Esophagus squamous epithelium (tissue), 5 donors: ENCODE results near the gene NAE1. TPM values are rescaled to one million over a fixed set of nuclear protein-coding genes. Genes with fewer than 3 reads are reported as not detected.

Experiments used
- DNase-seq: peaks from one replicate; lab custom pipeline; 2025; lab: John Stamatoyannopoulos, UW
- H3K27ac ChIP-seq, 4 donors: fragments of 200-600 bp; sonication (generic); one replicate each; pipeline ENCODE4 v1.5.1; 2016 to 2019; ENCODE audit warnings: mild to moderate bottlenecking in 1 of 4
- H3K27me3 ChIP-seq, 4 donors: fragments of 200-600 bp; sonication (generic); 1 replicate in 3 of 4; 2 replicates in 1 of 4; pipeline versions ENCODE4 v1.5.1 to v1.6.0; 2017 to 2021; ENCODE audit warnings: antibody characterized with exemption in 1 of 4
- H3K36me3 ChIP-seq, 3 donors: fragments of 200-600 bp; sonication (generic); one replicate each; pipeline ENCODE4 v1.5.1; 2016 to 2019
- H3K4me1 ChIP-seq, 3 donors: fragments of 200-600 bp; sonication (generic); one replicate each; pipeline ENCODE4 v1.5.1; 2017 to 2019
- H3K4me3 ChIP-seq, 4 donors: fragments of 200-600 bp; sonication (generic); 1 replicate in 3 of 4; 2 replicates in 1 of 4; pipeline ENCODE4 v1.5.1; 2016 to 2019; ENCODE audit warnings: mild to moderate bottlenecking in 2 of 4, moderate library complexity in 1 of 4
- H3K9me3 ChIP-seq, 3 donors: fragments of 200-600 bp; sonication (generic); one replicate each; pipeline ENCODE4 v1.5.1; 2016 to 2019
- POLR2A ChIP-seq, 4 donors: fragments of 450-650 bp; IDR thresholded peaks; one replicate each; pipeline ENCODE4 v1.6.1; 2017; ENCODE audit warnings: antibody characterized with exemption in 4 of 4, mild to moderate bottlenecking in 4 of 4, moderate library complexity in 3 of 4
- WGBS, 2 donors: methylation state at CpG; one replicate each; pipeline ENCODE4 v1.1.5; 2018; 5-methylcytosine and 5-hydroxymethylcytosine counted together
- intact Hi-C: fragments of 100-400 bp; cut with DNase I; formaldehyde crosslinking; loops from one replicate; pipeline ENCODE4 v1.15.0; 2022
- total RNA-seq, 4 donors: library from RNA; depleted of rRNA; stranded (reverse); fragments of >200 nt; gene quantifications; one replicate each; pipeline ENCODE4 v1.1.0, GENCODE V29; 2016
- TF ChIP-seq, protein P1 (sequence below), 6 experiments: fragments of 450-650 bp in 4 of 6; fragments of 200-600 bp in 2 of 6; sonication (generic) in 2 of 6; IDR thresholded peaks; one replicate each; pipeline ENCODE4 v1.5.1; 2016 to 2019; ENCODE audit warnings: antibody characterized with exemption in 6 of 6, mild to moderate bottlenecking in 4 of 6, moderate library complexity in 4 of 6
- donor health status: DM: yes; HTN: yes; CAD: no.

NAE1 gene
- total RNA-seq, 4 donors from 2014 or later: 31.4 to 74.7 (median 45.7) TPM

GRCh38 chr16:66752958-66753357 lies 77.8 kb downstream of the NAE1 start:
- TF ChIP-seq, protein P1, sequence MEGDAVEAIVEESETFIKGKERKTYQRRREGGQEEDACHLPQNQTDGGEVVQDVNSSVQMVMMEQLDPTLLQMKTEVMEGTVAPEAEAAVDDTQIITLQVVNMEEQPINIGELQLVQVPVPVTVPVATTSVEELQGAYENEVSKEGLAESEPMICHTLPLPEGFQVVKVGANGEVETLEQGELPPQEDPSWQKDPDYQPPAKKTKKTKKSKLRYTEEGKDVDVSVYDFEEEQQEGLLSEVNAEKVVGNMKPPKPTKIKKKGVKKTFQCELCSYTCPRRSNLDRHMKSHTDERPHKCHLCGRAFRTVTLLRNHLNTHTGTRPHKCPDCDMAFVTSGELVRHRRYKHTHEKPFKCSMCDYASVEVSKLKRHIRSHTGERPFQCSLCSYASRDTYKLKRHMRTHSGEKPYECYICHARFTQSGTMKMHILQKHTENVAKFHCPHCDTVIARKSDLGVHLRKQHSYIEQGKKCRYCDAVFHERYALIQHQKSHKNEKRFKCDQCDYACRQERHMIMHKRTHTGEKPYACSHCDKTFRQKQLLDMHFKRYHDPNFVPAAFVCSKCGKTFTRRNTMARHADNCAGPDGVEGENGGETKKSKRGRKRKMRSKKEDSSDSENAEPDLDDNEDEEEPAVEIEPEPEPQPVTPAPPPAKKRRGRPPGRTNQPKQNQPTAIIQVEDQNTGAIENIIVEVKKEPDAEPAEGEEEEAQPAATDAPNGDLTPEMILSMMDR (IDR thresholded peaks at IDR 0.05): no peak
- TF ChIP-seq POLR2A (IDR thresholded peaks at IDR 0.05): no peak
- H3K9me3 ChIP-seq: no peaks in the 10 kb centered on the region
- peaks cover 13 to 39% (median 23%) of the 10 kb centered on the region in 3 donors for H3K4me1 ChIP-seq
- 93 to 94% methylated on average over 2 of the region's 2 CpGs for WGBS, 2 donors
- no peak for DNase-seq
- no peak overlapping the region for H3K27ac ChIP-seq
- no peak overlapping the region for H3K4me3 ChIP-seq
- H3K27me3 ChIP-seq: no peaks in the 10 kb centered on the region
- H3K36me3 ChIP-seq: peaks cover 0 to 15% (median 0%) of the 10 kb centered on the region in 3 donors
- intact Hi-C loops: no loop called here

Other genes starting within 250 kb of the NAE1 start
- 10 to 100 TPM in 2 of 4 donors, 1 to 10 TPM in 2; 4.0 to 19.6 (median 8.9) TPM for gene CMTM3, start 226.3 kb downstream of the NAE1 start, total RNA-seq
- gene CMTM4, start 134.2 kb downstream of the NAE1 start, total RNA-seq: 10 to 100 TPM; 13.7 to 24.0 (median 15.8) TPM
- gene DYNC1LI2, start 79.4 kb downstream of the NAE1 start, total RNA-seq: 100 to 1,000 TPM in 1 of 4 donors, 10 to 100 TPM in 3; 66.4 to 140 (median 86.2) TPM
- not detected for gene TERB1, start 29.4 kb downstream of the NAE1 start, total RNA-seq
- not detected for gene CA7, start 13.4 kb upstream of the NAE1 start, total RNA-seq
- gene PDP2, start 49.5 kb upstream of the NAE1 start, total RNA-seq: 10 to 100 TPM in 2 of 4 donors, 1 to 10 TPM in 2; 4.1 to 12.9 (median 9.4) TPM
- 1 to 10 TPM; 1.9 to 6.3 (median 4.1) TPM for gene CDH16, start 87.9 kb upstream of the NAE1 start, total RNA-seq
- 100 to 1,000 TPM in 2 of 4 donors, 10 to 100 TPM in 2; 68.7 to 208 (median 129) TPM for gene RRAD, start 94.6 kb upstream of the NAE1 start, total RNA-seq
- 100 to 1,000 TPM; 112 to 153 (median 126) TPM for gene CIAO2B, start 103.4 kb upstream of the NAE1 start, total RNA-seq
- 100 to 1,000 TPM; 120 to 250 (median 170) TPM for gene CES2, start 104.5 kb upstream of the NAE1 start, total RNA-seq
- 1 to 10 TPM; 1.5 to 7.1 (median 3.6) TPM for gene CES3, start 130.3 kb upstream of the NAE1 start, total RNA-seq
- gene CES4A, start 157.6 kb upstream of the NAE1 start, total RNA-seq: 1 to 10 TPM; 4.8 to 9.6 (median 6.4) TPM
- gene CBFB, start 198.2 kb upstream of the NAE1 start, total RNA-seq: 10 to 100 TPM; 26.0 to 59.3 (median 41.9) TPM